ENCODE results near the gene SART3. TPM values are rescaled to one million over a fixed set of nuclear protein-coding genes. Genes with fewer than 3 reads are reported as not detected.

Gene SART3
- total RNA-seq, 2 donors from 2014 or later, result 33.4 to 44.4 TPM

DNA sequence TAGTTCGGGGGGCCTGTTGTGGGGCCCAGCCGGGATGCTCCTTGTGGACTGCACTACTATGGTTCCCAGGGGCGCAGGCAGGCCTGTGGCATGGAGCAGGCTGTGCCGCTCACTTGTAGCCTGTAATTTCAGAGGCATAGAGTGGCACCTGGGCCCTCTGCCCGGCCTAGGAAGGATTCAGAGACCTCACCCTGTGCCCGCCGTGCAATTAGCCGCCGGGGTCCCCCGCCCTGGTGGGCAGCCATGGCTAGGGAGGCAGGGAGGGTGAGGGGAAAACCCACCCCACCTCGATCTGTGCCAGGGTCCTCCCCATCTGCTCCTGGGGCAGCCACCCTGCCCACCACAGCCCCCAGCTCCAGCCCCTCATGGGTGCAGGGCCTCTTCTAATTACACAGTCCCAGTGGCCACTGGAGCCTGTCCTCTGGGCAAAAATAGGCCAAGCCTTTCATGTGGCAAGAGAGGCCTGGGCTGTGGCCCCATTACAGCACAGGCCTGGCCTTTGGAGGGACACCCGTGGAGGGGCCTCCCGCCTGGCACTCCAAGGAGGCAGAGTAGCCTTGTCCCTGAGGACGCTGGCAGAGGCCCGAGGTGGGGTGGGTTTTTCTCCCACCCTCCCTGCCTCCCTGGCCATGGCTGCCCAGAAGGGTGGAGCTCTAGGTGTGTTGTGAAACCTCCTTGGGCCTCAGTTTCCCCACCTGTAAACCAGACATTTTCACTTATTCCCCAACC, 42.2 kb upstream of the SART3 start:
- H3K27ac ChIP-seq, result no peak overlapping the region
- no peak for DNase-seq (ENCODE audit: low spot score)
- H3K36me3 ChIP-seq, result no peaks in the 10 kb centered on the region
- no peak for TF ChIP-seq CTCF (IDR thresholded peaks at IDR 0.05)
- no peaks in the 10 kb centered on the region for H3K9me3 ChIP-seq
- no peaks in the 10 kb centered on the region for H3K27me3 ChIP-seq
- H3K4me3 ChIP-seq, result no peak overlapping the region
- H3K4me1 ChIP-seq, result no peaks in the 10 kb centered on the region

- DNase-seq (ENCODE audit: low spot score), result no peak
- Histone ChIP-seq H3K4me1 (peaks cover 0 to 6% of the 10 kb centered on the region in 2 donors), H3K27ac (no peak overlapping the region), H3K9me3 (no peaks in the 10 kb centered on the region), H3K4me3 (no peak overlapping the region), H3K36me3 (no peaks in the 10 kb centered on the region), H3K27me3 (no peaks in the 10 kb centered on the region)
- no peak for TF ChIP-seq CTCF (IDR thresholded peaks at IDR 0.05)
Observed at GRCh38 chr12:108602209-108602705, 41.3 kb upstream of the SART3 start.

DNA sequence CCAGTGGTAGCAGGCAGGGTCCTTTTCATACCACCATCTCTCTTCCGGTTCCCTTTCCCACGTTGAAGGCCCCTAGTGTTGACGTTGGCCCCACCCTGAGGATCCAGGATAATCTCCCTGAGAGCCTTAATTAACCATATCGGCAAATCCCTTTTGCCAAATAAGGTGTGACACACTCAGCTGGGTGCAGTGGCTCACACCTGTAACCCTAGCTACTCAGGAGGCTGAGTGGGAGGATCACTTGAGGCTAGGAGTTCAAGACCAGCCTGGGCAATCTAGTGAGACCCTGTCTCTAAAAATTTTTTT, 39.7 kb upstream of the SART3 start:
- DNase-seq (ENCODE audit: low spot score), result no peak
- Histone ChIP-seq H3K27me3 (no peaks in the 10 kb centered on the region), H3K4me3 (no peak overlapping the region), H3K9me3 (no peaks in the 10 kb centered on the region), H3K27ac (no peak overlapping the region), H3K36me3 (no peaks in the 10 kb centered on the region), H3K4me1 (peaks cover 0 to 13% of the 10 kb centered on the region in 2 donors)
- TF ChIP-seq CTCF (IDR thresholded peaks at IDR 0.05), result no peak

DNA sequence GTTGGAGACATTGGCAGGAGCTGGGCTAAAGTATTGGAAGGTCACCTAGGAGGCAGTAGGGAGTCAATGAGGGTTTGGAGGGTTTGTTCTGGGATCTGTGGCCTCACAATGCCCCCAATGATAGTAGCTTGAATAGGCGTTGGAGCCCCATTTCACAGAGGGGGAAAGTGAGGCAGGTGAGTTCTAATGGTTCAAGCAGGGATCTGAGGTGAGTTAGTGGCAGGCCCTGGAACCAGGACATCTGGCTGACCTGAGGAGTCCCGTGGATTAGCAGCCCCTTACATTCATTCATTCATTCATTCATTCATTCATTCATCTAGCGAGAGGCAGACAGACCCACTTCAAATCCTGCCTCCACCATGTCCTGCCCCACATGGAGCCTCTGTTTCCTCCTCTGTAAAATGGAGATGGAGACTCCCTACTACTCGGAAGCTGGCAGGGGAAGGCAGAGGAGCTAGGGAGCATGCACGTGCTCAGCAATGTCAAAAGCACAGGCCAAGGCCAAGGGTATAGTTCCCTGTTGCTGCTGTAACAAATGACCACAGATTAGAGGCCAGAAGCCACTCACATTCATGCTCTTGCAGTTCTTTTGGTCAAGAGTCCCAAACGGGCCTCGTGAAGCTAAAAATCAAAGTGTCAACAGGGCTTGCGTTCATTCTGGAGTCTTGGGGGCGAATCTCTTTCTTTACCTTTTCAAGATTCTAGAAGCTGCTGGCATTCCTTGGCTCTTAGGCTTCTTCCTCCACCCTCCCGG, 39.2 kb upstream of the SART3 start:
- Histone ChIP-seq H3K4me1 (peaks cover 0 to 13% of the 10 kb centered on the region in 2 donors), H3K9me3 (no peaks in the 10 kb centered on the region), H3K4me3 (no peak overlapping the region), H3K27me3 (no peaks in the 10 kb centered on the region), H3K36me3 (no peaks in the 10 kb centered on the region), H3K27ac (no peak overlapping the region)
- no peak for DNase-seq (ENCODE audit: low spot score)
- TF ChIP-seq CTCF (IDR thresholded peaks at IDR 0.05), result no peak

DNA sequence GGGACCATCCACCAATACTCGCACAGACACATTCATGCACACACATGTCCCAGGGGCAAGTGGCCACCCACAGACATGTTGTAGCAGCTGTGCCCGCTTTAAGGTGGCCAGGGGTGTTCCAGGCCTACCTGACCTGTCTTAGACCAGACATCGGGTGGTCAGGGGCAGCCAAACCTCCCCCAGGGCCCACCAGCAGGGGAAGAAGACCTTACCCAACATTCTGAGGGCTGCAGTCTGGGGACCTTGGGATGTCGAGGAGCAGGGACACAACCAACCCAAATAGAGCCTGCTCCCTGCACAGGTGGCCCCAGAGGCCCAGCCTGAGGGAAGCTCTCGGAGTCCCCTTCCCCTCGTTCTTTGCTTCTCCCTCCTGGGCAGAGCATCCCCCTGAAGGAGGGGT, 38.6 kb upstream of the SART3 start:
- Histone ChIP-seq H3K9me3 (no peaks in the 10 kb centered on the region), H3K4me3 (no peak overlapping the region), H3K27ac (no peak overlapping the region), H3K36me3 (no peaks in the 10 kb centered on the region), H3K4me1 (peaks cover 0 to 13% of the 10 kb centered on the region in 2 donors), H3K27me3 (no peaks in the 10 kb centered on the region)
- TF ChIP-seq CTCF (IDR thresholded peaks at IDR 0.05), result no peak
- no peak for DNase-seq (ENCODE audit: low spot score)

Measured in right atrium auricular region (tissue), 2 donors.